H7 (cell line): ENCODE measurements around the gene PYGB. TPM values are rescaled to one million over a fixed set of nuclear protein-coding genes. Genes with fewer than 3 reads are reported as not detected.

Source experiments
- DNase-seq: peaks from one replicate; pipeline ENCODE4 v3.0.0; 2012
- H3K27me3 ChIP-seq: 2 replicates; pipeline ENCODE4 v1.6.0; 2011; ENCODE audit warnings: mild to moderate bottlenecking, low read length; ENCODE audit not compliant: control insufficient read depth, insufficient read depth
- H3K36me3 ChIP-seq: replicated peaks from 2 replicates; pipeline ENCODE4 v1.5.1; 2011; ENCODE audit warnings: low read length; ENCODE audit not compliant: control insufficient read depth, insufficient read depth
- H3K4me3 ChIP-seq: 2 replicates; pipeline ENCODE4 v1.5.1; 2011; ENCODE audit warnings: low read depth, mild to moderate bottlenecking, control low read depth, low read length, moderate library complexity; ENCODE audit not compliant: insufficient read depth
- total RNA-seq: library from RNA; depleted of rRNA; stranded (reverse); fragments of >200 nt; shearing (Covaris generic); gene quantifications from 2 replicates; pipeline ENCODE4 v1.2.3, GENCODE V29; 2014

The PYGB gene
- total RNA-seq, 1 experiment from 2014 or later, result 57.1 TPM

GRCh38 chr20:25315418-25316210 lies 67.7 kb downstream of the PYGB start:
- no peaks in the 10 kb centered on the region for H3K27me3 ChIP-seq
- DNase-seq, result peak; percentile 26
- peaks cover 2% of the 10 kb centered on the region for H3K36me3 ChIP-seq
- no peak overlapping the region for H3K4me3 ChIP-seq

GRCh38 chr20:25316506-25317190 lies 68.8 kb downstream of the PYGB start:
- no peak overlapping the region for H3K4me3 ChIP-seq
- DNase-seq, result peak; percentile 13

GRCh38 chr20:25317351-25318075 lies 69.6 kb downstream of the PYGB start:
- peak; percentile 27 for DNase-seq
- Histone ChIP-seq H3K4me3 (no peak overlapping the region), H3K27me3 (no peaks in the 10 kb centered on the region)

More at GRCh38 chr20:25316506-25317190, 68.8 kb downstream of the PYGB start:
- Histone ChIP-seq H3K27me3 (no peaks in the 10 kb centered on the region), H3K36me3 (peaks cover 4% of the 10 kb centered on the region)

GRCh38 chr20:25318471-25319240 lies 70.8 kb downstream of the PYGB start:
- H3K27me3 ChIP-seq, result no peaks in the 10 kb centered on the region
- peaks cover 2% of the 10 kb centered on the region for H3K36me3 ChIP-seq
- peak; percentile 52 for DNase-seq
- no peak overlapping the region for H3K4me3 ChIP-seq

More at GRCh38 chr20:25317351-25318075, 69.6 kb downstream of the PYGB start:
- H3K36me3 ChIP-seq, result peaks cover 4% of the 10 kb centered on the region

GRCh38 chr20:25319241-25320034 lies 71.6 kb downstream of the PYGB start:
- H3K36me3 ChIP-seq, result peaks cover 2% of the 10 kb centered on the region
- H3K4me3 ChIP-seq, result no peak overlapping the region
- DNase-seq, result peak; percentile 33
- no peaks in the 10 kb centered on the region for H3K27me3 ChIP-seq

GRCh38 chr20:25320035-25320800 lies 72.3 kb downstream of the PYGB start:
- H3K36me3 ChIP-seq, result peaks cover 2% of the 10 kb centered on the region; the same call in 1 of the 2 replicates
- DNase-seq, result peak; percentile 15
- H3K27me3 ChIP-seq, result no peaks in the 10 kb centered on the region
- no peak overlapping the region for H3K4me3 ChIP-seq

- H3K27me3 ChIP-seq, result no peaks in the 10 kb centered on the region
- peaks cover 2% of the 10 kb centered on the region; the same call in 1 of the 2 replicates for H3K36me3 ChIP-seq
- peak; percentile 10 for DNase-seq
- H3K4me3 ChIP-seq, result no peak overlapping the region
These were observed 73.5 kb downstream of the PYGB start for GRCh38 chr20:25321262-25321831.

- H3K36me3 ChIP-seq, result peaks cover 2% of the 10 kb centered on the region; the same call in 1 of the 2 replicates
- no peaks in the 10 kb centered on the region for H3K27me3 ChIP-seq
- no peak overlapping the region for H3K4me3 ChIP-seq
- no peak for DNase-seq
These were observed 74.1 kb downstream of the PYGB start for GRCh38 chr20:25321991-25322390.

- peak; percentile 37 for DNase-seq
- H3K4me3 ChIP-seq, result no peak overlapping the region
- no peaks in the 10 kb centered on the region for H3K27me3 ChIP-seq
- H3K36me3 ChIP-seq, result peaks cover 2% of the 10 kb centered on the region; the same call in 1 of the 2 replicates
These were observed 75.8 kb downstream of the PYGB start for GRCh38 chr20:25323496-25324246.

- peak; percentile 35 for DNase-seq
These were observed 76.5 kb downstream of the PYGB start for GRCh38 chr20:25324412-25324811.

GRCh38 chr20:25325073-25325472 lies 77.2 kb downstream of the PYGB start:
- DNase-seq, result peak; percentile 11
- Histone ChIP-seq H3K4me3 (no peak overlapping the region), H3K36me3 (peaks cover 2% of the 10 kb centered on the region; the same call in 1 of the 2 replicates), H3K27me3 (no peaks in the 10 kb centered on the region)

More at GRCh38 chr20:25324412-25324811, 76.5 kb downstream of the PYGB start:
- peaks cover 2% of the 10 kb centered on the region; the same call in 1 of the 2 replicates for H3K36me3 ChIP-seq
- no peaks in the 10 kb centered on the region for H3K27me3 ChIP-seq
- H3K4me3 ChIP-seq, result no peak overlapping the region

GRCh38 chr20:25325997-25326396 lies 78.1 kb downstream of the PYGB start:
- H3K4me3 ChIP-seq, result no peak overlapping the region
- H3K36me3 ChIP-seq, result peaks cover 2% of the 10 kb centered on the region; the same call in 1 of the 2 replicates
- H3K27me3 ChIP-seq, result no peaks in the 10 kb centered on the region
- DNase-seq, result no peak
